ENCODE results near the gene ZCCHC8. TPM values are rescaled to one million over a fixed set of nuclear protein-coding genes. Genes with fewer than 3 reads are reported as not detected.
"Not testable (repeated sequence)": the region's sequence is repeated elsewhere in the genome, so short reads cannot be mapped to it uniquely, and the experiment has no call there.

ZCCHC8 gene
- total RNA-seq, 4 donors from 2014 or later, result 12.1 to 23.3 (median 20.5) TPM

DNA sequence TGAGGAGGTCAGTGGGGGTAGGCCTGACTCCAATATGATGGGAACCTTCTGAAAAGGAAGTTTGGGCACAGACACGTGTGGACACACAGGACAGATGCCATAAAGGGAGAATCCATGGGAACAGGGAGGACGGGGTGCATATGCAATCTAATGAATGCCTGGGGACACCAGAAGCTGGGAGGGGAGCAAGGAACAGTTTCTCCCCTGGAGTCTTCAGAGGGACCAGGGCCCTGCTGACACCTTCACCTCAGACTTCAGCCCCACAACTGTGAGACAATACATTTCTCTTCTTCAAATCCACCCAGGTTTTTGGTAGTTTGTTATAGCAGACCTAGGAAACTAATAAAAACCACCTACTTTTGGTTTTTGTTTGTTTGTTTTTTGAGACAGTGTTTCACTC is 43.1 kb downstream of the ZCCHC8 start:
- no peaks in the 10 kb centered on the region for H3K4me1 ChIP-seq
- H3K27ac ChIP-seq, result no peak overlapping the region
- in situ Hi-C loops (cut with MboI; ENCODE audit: low sequenced_read_pairs in 4 of 4) (no loop called here), intact Hi-C loops (cut with DNase I; ENCODE audit: low total_unique reads) (no loop called here)
- H3K4me3 ChIP-seq, result no peak overlapping the region
- no peak for DNase-seq
- ATAC-seq, result no peak
- no peaks in the 10 kb centered on the region for H3K27me3 ChIP-seq
- H3K36me3 ChIP-seq, result no peaks in the 10 kb centered on the region
- H3K9me3 ChIP-seq, result no peaks in the 10 kb centered on the region
- TF ChIP-seq POLR2A (IDR thresholded peaks at IDR 0.05), result no peak
- TF ChIP-seq, protein P1, sequence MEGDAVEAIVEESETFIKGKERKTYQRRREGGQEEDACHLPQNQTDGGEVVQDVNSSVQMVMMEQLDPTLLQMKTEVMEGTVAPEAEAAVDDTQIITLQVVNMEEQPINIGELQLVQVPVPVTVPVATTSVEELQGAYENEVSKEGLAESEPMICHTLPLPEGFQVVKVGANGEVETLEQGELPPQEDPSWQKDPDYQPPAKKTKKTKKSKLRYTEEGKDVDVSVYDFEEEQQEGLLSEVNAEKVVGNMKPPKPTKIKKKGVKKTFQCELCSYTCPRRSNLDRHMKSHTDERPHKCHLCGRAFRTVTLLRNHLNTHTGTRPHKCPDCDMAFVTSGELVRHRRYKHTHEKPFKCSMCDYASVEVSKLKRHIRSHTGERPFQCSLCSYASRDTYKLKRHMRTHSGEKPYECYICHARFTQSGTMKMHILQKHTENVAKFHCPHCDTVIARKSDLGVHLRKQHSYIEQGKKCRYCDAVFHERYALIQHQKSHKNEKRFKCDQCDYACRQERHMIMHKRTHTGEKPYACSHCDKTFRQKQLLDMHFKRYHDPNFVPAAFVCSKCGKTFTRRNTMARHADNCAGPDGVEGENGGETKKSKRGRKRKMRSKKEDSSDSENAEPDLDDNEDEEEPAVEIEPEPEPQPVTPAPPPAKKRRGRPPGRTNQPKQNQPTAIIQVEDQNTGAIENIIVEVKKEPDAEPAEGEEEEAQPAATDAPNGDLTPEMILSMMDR (IDR thresholded peaks at IDR 0.05 in 4 of 5, conservative IDR thresholded peaks at IDR 0.05 in 1 of 5), result no peak

DNA sequence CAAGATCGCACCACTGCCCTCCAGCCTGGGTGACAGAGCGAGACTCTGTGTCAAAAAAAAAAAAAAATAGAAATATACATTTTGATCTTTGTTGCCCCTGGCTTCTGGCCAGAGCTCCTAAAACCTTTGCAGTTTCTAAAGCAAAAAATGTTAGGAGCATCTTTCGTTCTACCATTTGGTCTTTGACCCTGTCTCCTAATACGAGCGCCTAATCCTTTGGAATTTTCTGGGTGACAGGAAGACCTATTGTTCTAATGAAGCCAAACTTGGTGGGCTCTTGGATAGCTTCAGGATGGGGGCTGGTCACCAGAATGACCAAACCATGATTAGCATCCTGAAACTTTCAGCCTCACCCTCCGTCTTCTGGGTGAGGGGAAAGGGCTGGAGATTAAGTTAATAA is 46.0 kb downstream of the ZCCHC8 start:
- in situ Hi-C loops (cut with MboI; ENCODE audit: low sequenced_read_pairs in 4 of 4) (no loop called here), intact Hi-C loops (cut with DNase I; ENCODE audit: low total_unique reads) (no loop called here)
- no peaks in the 10 kb centered on the region for H3K36me3 ChIP-seq
- no peak overlapping the region for H3K4me3 ChIP-seq
- H3K27me3 ChIP-seq, result no peaks in the 10 kb centered on the region
- ATAC-seq, result no peak
- no peak for DNase-seq
- no peaks in the 10 kb centered on the region for H3K4me1 ChIP-seq
- no peaks in the 10 kb centered on the region for H3K9me3 ChIP-seq
- TF ChIP-seq, protein P1 (IDR thresholded peaks at IDR 0.05 in 4 of 5, conservative IDR thresholded peaks at IDR 0.05 in 1 of 5), result no peak
- TF ChIP-seq POLR2A (IDR thresholded peaks at IDR 0.05), result no peak
- no peak overlapping the region for H3K27ac ChIP-seq

DNA sequence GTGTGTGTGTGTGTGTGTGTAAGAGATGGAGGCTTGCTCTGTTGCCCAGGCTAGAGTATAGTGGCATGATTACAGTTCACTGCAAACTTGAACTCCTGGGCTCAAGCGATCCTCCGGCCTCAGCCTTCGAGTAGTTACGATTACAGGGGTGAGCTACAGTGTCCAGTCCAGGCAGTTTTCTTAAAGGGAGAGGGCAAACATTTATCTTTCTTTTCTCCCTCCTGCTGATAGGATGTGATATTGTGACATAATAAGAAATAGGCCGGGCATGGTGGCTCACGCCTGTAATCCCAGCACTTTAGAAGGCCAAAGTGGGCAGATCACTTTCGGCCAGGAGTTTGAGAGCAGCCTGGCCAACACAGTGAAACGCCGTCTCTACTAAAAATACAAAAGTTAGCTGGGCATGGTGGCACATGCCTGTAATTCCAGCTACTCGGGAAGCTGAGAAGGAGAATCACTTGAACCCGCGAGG is 46.4 kb downstream of the ZCCHC8 start:
- Histone ChIP-seq H3K9me3 (no peaks in the 10 kb centered on the region), H3K4me1 (no peaks in the 10 kb centered on the region), H3K4me3 (no peak overlapping the region), H3K27ac (no peak overlapping the region), H3K27me3 (no peaks in the 10 kb centered on the region), H3K36me3 (no peaks in the 10 kb centered on the region)
- in situ Hi-C loops (cut with MboI; ENCODE audit: low sequenced_read_pairs in 4 of 4), result no loop called here
- intact Hi-C loops (cut with DNase I; ENCODE audit: low total_unique reads), result no loop called here
- TF ChIP-seq, protein P1 (IDR thresholded peaks at IDR 0.05 in 4 of 5, conservative IDR thresholded peaks at IDR 0.05 in 1 of 5), result no peak
- no peak for TF ChIP-seq POLR2A (IDR thresholded peaks at IDR 0.05)
- ATAC-seq (no peak), DNase-seq (no peak)

GRCh38 chr12:122452701-122453285 is 47.9 kb downstream of the ZCCHC8 start:
- ATAC-seq (no peak), DNase-seq (no peak)
- no peak overlapping the region for H3K4me3 ChIP-seq
- TF ChIP-seq POLR2A (IDR thresholded peaks at IDR 0.05), result no peak
- TF ChIP-seq, protein P1 (IDR thresholded peaks at IDR 0.05 in 4 of 5, conservative IDR thresholded peaks at IDR 0.05 in 1 of 5), result no peak
- H3K27ac ChIP-seq, result no peak overlapping the region
- H3K27me3 ChIP-seq, result no peaks in the 10 kb centered on the region
- no peaks in the 10 kb centered on the region for H3K9me3 ChIP-seq
- H3K36me3 ChIP-seq, result no peaks in the 10 kb centered on the region
- H3K4me1 ChIP-seq, result no peaks in the 10 kb centered on the region
- intact Hi-C loops (cut with DNase I; ENCODE audit: low total_unique reads) (no loop called here), in situ Hi-C loops (cut with MboI; ENCODE audit: low sequenced_read_pairs in 4 of 4) (no loop called here)

DNA sequence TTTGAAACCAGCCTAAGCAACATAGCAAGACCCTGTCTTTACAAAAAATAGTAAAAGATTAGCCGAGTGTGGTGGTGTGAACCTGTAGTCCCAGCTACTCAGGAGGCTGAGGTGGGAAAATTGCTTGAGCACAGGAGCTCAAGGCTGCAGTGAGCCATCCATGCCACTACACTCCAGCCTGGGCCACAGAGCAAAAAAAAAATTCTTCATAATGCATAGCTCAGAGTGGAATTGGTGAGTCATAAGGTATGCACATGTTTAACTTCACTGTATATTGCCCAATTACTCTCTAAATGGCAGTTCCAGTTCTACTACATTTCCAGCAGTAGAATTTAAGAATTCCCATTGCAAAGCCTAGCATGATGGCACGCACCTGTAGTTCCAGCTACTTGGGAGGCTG is 51.4 kb downstream of the ZCCHC8 start:
- intact Hi-C loops (cut with DNase I; ENCODE audit: low total_unique reads) (no loop called here), in situ Hi-C loops (cut with MboI; ENCODE audit: low sequenced_read_pairs in 4 of 4) (no loop called here)
- Histone ChIP-seq H3K27ac (no peak overlapping the region), H3K27me3 (no peaks in the 10 kb centered on the region), H3K9me3 (no peaks in the 10 kb centered on the region), H3K36me3 (no peaks in the 10 kb centered on the region), H3K4me1 (no peaks in the 10 kb centered on the region), H3K4me3 (no peak overlapping the region)
- no peak for TF ChIP-seq POLR2A (IDR thresholded peaks at IDR 0.05)
- TF ChIP-seq, protein P1 (IDR thresholded peaks at IDR 0.05 in 4 of 5, conservative IDR thresholded peaks at IDR 0.05 in 1 of 5), result no peak
- ATAC-seq (no peak), DNase-seq (no peak)

DNA sequence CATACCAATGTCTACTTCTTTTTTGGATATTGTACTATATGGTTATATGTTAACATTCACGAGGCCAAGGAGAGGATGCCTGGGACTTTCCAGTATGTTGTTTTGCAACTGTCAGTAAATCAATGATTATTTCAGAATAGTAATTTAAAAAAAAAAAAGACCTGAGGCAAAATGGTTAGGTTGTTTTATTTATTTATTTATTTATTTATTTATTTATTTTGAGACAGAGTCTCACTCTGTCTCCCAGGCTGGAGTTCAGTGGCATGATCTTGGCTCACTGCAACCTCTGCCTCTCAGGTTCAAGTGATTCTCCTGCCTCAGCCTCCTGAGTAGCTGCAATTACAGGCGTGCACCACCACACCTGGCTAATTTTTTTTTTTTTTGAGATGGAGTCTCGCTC is 52.9 kb downstream of the ZCCHC8 start:
- intact Hi-C loops (cut with DNase I; ENCODE audit: low total_unique reads); H3K4me3 ChIP-seq; in situ Hi-C loops (cut with MboI; ENCODE audit: low sequenced_read_pairs in 4 of 4); H3K27me3 ChIP-seq; H3K36me3 ChIP-seq; H3K4me1 ChIP-seq; H3K27ac ChIP-seq; ATAC-seq; H3K9me3 ChIP-seq; DNase-seq: not testable (repeated sequence)

DNA sequence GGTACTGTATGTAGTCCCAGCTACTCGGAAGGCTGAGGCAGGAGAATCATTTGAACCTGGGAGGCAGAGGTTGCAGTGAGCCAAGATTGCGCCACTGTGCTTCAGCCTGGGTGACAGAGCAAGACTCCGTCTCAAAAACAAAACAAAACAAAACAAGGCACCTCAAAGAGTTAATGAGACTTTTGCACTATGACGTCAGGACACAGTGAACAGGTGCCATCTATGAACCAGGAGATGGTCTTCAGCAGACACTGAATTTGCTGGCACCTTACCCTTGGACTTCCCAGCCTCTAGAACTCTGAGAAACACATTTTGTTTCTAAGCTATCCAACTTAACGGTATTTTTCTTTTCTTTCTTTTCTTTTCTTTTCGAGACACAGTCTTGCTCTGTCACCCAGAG is 54.3 kb downstream of the ZCCHC8 start:
- H3K9me3 ChIP-seq; in situ Hi-C loops (cut with MboI; ENCODE audit: low sequenced_read_pairs in 4 of 4); H3K4me1 ChIP-seq; H3K4me3 ChIP-seq; H3K27ac ChIP-seq; DNase-seq; H3K27me3 ChIP-seq; H3K36me3 ChIP-seq; ATAC-seq; intact Hi-C loops (cut with DNase I; ENCODE audit: low total_unique reads): not testable (repeated sequence)
